DMS79 treated with DMSO at 0.1 percent for 48 hours (cell line): ENCODE measurements around the gene SUGCT.

ENCODE experiments used
- DNase-seq: peaks from one replicate; lab custom pipeline; 2025; lab: John Stamatoyannopoulos, UW

The SUGCT gene

DNA sequence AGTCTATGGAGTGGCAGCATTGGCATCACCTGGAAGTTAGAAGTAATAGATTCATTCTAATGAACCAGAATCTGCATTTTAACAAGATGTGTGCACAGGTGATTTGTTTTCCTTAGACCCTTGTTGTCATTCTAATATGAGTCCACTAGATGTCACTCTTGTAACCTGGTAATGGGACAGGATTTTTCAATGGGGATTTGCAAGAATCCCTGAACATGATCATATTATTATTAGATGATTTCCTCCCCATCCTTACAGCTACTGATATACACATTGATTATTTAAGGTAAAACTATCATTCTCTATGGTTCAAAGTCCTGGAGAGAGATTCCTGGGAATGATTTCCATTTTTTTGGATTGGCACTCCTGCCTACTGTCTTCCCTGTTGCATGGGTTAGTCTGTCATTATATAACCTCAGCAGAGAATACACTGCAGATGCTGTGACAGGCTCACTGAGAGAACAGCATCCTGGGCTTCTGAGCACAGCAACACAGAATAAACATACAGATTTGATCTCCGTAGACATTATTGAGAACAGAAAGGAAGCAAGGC, 194.9 kb downstream of the SUGCT start:
- DNase-seq: peak; percentile 28

DNA sequence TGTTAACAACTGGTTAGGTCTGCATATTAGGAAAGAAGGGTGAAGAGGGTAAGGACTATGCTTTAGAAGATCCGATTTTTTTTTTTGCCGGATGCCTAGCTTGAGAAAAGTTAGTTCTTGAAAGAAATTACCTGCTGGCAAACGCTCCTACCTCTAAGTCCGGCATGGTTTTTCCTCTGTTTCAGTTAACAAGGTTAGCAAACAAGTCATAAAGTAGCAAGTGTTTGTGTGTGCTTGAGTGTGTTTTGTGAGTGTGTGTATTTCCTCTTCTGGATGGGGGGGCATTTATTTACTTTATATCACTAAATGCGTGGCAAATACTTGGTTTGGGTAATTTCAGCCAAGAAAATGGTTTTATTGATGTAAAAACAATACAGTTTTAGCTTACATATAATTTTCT, 195.6 kb downstream of the SUGCT start:
- DNase-seq: no peak

DNA sequence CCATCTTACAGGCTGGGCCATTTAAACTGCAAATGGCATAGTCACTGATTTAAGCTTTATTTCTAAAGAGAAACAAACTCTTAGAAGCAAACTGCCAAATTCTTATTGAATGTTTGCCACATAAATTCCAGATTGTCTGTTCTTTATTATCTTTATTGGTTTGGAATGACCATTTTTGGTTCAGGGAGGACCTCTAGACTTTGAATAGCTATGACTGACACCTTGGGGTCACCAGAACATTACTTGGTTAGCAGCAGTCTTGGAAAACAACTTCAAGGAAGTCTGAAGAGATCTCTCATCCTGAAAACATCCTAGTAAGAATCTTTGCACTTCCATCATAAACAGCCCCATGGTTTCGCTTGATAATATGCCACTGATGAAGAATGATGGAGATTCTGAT, 197.1 kb downstream of the SUGCT start:
- DNase-seq: no peak

DNA sequence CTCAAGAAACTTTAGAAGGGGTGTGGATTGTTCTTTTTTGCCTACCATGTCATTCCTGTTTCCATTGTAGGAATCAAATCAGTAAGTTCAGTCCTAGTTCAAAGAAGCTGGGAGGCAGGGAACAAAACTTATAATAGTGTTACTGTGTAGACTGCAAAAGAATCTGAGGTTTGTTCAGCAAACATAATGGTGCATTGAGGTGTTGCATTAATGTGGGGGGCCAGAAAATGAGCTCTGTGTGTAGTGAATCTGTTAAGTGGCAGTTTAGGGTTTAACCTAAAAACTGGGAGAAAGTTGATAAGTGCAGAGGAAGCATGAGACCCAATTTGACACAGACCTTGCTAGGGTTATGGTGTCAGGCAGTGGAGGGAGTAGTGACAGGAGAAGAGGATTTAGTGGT, 197.7 kb downstream of the SUGCT start:
- no peak for DNase-seq

GRCh38 chr7:40341836-40342235, 207.0 kb downstream of the SUGCT start:
- DNase-seq: no peak

DNA sequence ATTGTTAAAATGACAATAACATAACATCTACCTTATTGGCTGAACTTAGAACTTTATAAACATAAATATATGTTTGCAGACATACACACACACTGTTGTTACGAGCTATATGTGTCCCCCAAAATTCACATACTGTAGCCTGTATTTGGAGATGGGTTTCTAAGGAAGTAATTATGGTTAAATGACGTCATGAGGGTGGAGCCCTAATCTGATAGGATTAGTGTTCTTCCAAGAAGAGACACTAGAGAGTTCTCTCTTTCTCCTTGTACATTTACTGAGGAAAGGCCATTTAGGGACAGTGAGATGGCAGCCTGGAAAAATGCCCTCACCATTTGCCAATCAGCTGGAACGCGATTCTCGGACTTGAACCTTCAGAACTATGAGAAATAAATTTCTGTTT, 211.7 kb downstream of the SUGCT start:
- no peak for DNase-seq

- no peak for DNase-seq
Measured at GRCh38 chr7:40348126-40348728, 213.4 kb downstream of the SUGCT start.

DNA sequence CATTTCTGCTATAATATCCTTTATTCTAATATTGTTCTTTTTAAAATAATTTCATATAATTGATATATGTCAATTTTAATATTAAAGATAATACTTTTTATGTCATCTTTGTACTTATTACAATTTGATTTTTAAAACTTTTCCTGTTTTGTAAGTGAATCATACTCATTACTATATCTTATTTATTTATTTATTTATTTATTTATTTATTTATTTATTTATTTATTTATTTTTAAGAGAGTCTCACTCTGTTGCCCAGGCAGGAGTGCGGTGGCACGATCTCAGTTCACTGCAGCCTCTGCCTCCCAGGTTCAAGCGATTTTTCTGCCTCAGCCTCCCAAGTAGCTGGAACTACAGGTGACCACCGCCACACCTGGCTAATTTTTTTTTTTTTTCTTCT, 215.3 kb downstream of the SUGCT start:
- no peak for DNase-seq

DNA sequence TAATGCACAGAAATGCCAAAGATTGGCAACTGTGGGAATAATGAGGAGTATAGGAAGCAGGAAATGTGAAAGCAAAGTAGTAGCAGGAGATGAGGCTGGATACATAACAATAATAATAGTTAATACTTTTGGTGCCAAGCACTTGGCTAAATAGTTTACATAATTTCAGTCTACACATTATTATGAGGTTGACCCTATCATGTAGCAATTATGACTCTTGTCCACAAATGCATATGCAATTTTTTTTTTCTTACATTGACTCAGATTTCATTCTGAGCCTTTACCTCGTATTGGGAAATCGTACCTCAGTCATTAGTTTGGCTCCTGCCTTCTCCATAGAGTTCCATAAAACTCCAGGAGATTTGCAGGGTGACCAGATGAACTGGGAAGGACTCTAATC, 219.9 kb downstream of the SUGCT start:
- no peak for DNase-seq

- DNase-seq: no peak
Measured at GRCh38 chr7:40356312-40356711, 221.5 kb downstream of the SUGCT start.

DNA sequence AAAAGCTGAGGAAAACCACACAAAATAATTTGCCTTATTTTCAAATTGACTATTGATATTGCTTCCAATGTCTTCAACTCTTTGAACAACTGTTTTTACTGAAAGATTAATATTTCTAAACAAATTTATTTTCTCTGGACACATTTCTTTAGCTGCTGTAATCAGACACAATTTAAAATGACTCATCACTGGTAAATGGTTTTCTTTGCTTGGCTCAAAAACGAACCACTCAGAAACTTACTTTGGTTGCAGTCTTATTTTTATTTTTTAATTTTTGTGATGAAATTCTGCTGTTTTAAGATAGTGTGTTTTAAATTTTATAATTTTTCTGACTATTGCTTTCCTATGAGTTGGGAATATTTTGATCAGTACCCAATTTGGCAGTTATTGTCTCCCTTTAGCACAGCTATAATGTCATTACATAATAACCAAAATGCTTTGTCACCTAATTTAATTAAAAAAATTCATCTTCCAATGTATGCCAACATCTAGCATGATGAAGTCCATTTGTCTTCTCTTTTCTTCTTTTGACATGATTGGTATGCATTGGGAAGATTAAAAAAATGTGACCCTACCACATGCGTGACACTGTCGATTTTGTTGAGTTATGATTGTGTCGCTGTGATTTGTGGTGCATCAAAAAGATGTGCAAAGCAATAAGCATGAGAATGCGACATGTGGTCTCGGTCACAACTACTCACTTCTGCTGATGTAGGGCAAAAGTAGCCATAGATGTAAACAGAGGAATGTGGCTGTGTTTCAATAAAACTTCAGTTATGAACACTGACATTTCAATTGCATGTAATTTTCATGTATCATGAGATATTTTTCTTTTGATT, 222.3 kb downstream of the SUGCT start:
- DNase-seq: no peak

DNA sequence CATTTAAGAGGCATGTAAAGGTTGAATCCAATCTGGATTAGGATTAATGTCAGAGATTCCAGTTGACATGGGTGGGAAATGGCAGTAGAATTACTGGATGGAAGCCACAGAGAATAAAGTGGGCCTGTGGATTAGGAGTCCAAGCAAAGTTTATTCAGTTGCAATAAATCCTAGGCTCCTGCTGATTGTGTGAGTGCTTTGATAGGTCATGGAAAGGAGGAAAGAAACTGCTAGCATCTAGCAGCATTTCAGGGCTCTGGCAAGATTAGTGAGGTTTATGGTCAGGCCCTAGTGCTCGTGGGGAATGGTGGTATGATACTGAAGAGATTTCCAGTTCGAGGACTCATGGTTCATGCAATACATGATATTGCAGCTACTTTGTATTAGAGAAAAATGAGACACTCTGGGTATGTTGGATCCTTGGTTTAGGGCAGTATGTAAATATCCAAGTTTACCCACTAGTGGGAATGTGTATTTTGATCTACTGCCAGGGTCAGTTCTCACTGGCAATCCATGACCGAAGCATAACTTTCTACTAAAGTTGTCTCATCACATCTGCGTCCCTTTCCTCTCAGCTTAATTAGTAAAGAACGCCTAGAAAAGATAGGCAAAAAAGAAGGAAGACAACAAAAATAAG, 235.0 kb downstream of the SUGCT start:
- DNase-seq: no peak

DNA sequence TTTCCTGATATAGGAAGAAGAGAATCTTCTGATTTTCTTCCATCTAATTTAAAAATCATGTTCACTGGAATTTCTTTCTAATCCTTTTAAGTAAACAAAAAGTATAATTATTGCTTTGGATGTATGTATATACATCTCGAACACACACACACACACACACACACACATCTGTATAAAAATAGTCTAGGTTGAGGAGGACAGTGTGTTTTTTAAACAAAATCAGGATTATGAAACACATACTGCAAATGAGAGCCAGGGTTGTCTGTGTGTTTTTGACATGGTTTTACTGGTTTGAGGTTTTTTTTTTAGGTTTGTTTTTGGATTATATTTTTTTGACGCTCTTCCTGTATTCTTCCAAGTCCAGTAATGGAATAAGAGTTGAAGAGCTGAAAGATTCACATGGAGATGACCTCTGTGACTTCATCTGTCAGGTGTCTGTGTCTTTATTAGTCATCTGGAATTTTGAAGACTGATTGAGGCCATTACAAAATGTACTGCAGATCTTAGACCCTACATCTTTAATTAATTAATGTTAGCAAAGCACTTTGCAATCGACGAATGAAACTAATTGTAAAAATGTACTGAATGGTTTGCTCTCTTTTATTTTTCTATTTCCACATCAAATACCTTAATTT, 237.1 kb downstream of the SUGCT start:
- no peak for DNase-seq

GRCh38 chr7:40374575-40374974, 239.8 kb downstream of the SUGCT start:
- no peak for DNase-seq

GRCh38 chr7:40380111-40380510, 245.3 kb downstream of the SUGCT start:
- DNase-seq: no peak

DNA sequence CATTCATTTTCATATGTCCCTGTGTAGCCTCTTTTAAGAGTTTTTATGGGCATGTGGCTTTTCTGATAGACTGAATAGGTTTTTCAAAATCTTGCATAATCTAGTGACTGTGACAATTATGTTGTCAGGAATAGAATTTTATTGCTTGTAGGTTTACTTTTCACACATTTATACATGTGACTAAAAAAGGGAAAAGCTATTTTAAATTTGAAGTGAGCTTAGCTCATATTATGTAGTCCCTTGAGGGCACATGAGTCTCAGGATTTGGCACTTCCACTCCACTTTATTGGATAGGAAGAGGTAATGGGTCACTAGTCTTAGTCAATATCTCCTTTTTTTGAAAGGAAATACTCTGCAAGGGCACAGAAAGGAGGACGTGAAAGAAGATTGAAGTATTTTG, 247.3 kb downstream of the SUGCT start:
- no peak for DNase-seq

DNA sequence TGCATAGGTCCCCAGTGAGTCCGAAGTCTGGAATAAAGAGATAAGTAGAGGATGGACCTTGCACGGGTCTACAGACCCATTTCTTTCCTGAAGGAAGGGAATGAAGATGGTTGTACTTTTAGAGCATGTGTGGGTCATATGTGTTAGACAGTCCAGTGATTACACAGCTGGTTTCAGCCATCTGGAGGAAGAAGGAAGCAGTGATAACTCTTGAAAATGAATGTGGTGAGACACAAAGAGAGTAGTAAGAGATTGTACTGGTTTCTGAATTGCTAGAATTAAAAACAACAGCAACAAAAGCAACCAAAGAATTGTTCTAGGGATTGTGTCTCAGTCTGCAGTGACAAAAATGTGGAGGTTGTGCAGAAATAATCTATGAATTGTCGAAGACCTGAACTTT, 258.9 kb downstream of the SUGCT start:
- no peak for DNase-seq

DNA sequence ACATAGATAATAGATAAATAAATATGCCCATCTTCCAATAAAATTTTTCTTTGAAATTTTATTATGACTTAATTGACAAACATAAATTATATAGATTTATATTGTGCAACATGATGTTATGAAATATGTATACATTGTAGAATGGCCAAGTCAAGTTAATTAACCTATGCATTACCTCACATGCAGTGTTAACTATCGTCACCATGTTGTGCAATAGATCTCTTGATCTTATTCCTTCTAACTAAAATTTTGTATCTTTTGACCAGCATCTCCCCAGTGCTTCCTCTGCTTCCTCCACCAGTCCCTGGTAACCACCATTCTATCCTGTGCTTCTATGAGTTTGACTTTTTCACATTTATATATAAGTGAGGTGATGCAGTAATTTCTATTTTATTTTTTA, 259.6 kb downstream of the SUGCT start:
- DNase-seq: no peak

- no peak for DNase-seq
Measured at GRCh38 chr7:40400525-40400924, 265.7 kb downstream of the SUGCT start.

- no peak for DNase-seq
Measured at GRCh38 chr7:40401406-40401805, 266.6 kb downstream of the SUGCT start.

- no peak for DNase-seq
Measured at GRCh38 chr7:40402661-40403060, 267.9 kb downstream of the SUGCT start.

DNA sequence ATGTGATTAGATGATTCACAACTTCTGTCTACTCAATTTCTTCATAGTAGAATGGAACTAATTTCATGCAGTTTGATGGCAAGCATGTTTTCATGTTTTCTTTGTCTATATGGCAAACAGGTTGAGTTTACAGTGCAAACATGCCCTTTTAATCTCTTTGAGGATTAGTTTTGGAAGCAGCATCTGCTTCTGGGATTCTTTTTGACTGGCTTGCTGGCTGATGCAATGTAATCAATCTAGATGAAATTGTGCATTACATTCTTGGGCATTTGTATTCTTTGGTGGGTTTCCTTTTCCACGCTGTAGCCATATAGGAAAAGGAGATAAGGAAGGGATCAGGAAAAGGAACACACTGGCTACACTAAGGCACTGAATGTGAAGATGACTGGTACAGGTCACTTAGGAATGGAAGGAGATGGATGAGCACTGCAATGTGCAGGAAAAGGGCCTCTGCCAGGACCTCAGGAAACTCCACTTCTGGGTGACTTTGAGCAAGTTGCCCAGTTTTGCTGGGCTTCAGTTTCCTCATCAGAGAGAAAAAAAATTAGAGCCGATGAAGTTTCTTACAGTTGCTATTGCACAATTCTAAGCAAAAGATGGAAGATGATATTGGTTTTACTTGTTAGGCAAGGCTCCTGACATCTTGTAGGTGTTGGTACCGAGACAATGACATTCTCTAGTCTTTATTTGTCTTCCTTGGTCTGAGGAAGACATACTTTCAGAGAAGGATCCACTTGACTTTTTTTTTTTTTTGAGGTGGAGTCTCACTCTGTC, 269.1 kb downstream of the SUGCT start:
- DNase-seq: no peak
